Suppressor macrophage treated with lipopolysaccharide for 4 hours (primary cell): ENCODE measurements around the gene PTPN1.
"Not testable (repeated sequence)": the region's sequence is repeated elsewhere in the genome, so short reads cannot be mapped to it uniquely, and the experiment has no call there.

Experiments
- DNase-seq: peaks from one replicate; pipeline ENCODE4 v3.0.0-alpha.2; 2020

Gene PTPN1

GRCh38 chr20:50535162-50535561 is 25.0 kb downstream of the PTPN1 start:
- no peak for DNase-seq

GRCh38 chr20:50536333-50536732 is 26.1 kb downstream of the PTPN1 start:
- DNase-seq, result no peak

- DNase-seq, result no peak
Observed at GRCh38 chr20:50537546-50538201, 27.5 kb downstream of the PTPN1 start.

GRCh38 chr20:50538276-50538675 is 28.1 kb downstream of the PTPN1 start:
- no peak for DNase-seq

GRCh38 chr20:50539798-50540197 is 29.6 kb downstream of the PTPN1 start:
- not testable (repeated sequence) for DNase-seq

- no peak for DNase-seq
Observed at GRCh38 chr20:50540620-50541605, 30.7 kb downstream of the PTPN1 start.

GRCh38 chr20:50541606-50542041 is 31.4 kb downstream of the PTPN1 start:
- DNase-seq, result peak; percentile 51

- DNase-seq, result no peak
Observed at GRCh38 chr20:50543326-50543725, 33.1 kb downstream of the PTPN1 start.

GRCh38 chr20:50545126-50545525 is 34.9 kb downstream of the PTPN1 start:
- DNase-seq, result no peak

- peak; percentile 74 for DNase-seq
Observed at GRCh38 chr20:50546729-50547314, 36.6 kb downstream of the PTPN1 start.

- DNase-seq, result peak; percentile 39
Observed at GRCh38 chr20:50547964-50548363, 37.8 kb downstream of the PTPN1 start.

- no peak for DNase-seq
Observed at GRCh38 chr20:50548396-50548795, 38.2 kb downstream of the PTPN1 start.

- DNase-seq, result no peak
Observed at GRCh38 chr20:50550531-50550930, 40.3 kb downstream of the PTPN1 start.

GRCh38 chr20:50551288-50551687 is 41.1 kb downstream of the PTPN1 start:
- DNase-seq, result no peak

- no peak for DNase-seq
Observed at GRCh38 chr20:50552979-50553378, 42.8 kb downstream of the PTPN1 start.

GRCh38 chr20:50554694-50555579 is 44.8 kb downstream of the PTPN1 start:
- DNase-seq, result no peak

- DNase-seq, result no peak
Observed at GRCh38 chr20:50555662-50556061, 45.5 kb downstream of the PTPN1 start.

- no peak for DNase-seq
Observed at GRCh38 chr20:50557549-50558134, 47.5 kb downstream of the PTPN1 start.

GRCh38 chr20:50558483-50558925 is 48.3 kb downstream of the PTPN1 start:
- DNase-seq, result peak; percentile 52

GRCh38 chr20:50559149-50559548 is 49.0 kb downstream of the PTPN1 start:
- no peak for DNase-seq

- DNase-seq, result no peak
Observed at GRCh38 chr20:50559856-50560638, 49.9 kb downstream of the PTPN1 start.
